MM.1S (cell line): Measurements from ENCODE around the gene NTRK2.

Experiments used
- DNase-seq: peaks from one replicate; pipeline ENCODE4 v3.0.0-alpha.2; 2015
- H2AFZ ChIP-seq: fragments of 300-600 bp; sonication (generic); 2 replicates; pipeline ENCODE4 v1.6.0; 2016; ENCODE audit warnings: antibody characterized with exemption, low read length
- H3F3A ChIP-seq: fragments of 300-600 bp; sonication (generic); 2 replicates; pipeline ENCODE4 v1.6.1; 2016; ENCODE audit warnings: mild to moderate bottlenecking, antibody characterized with exemption, low read length, moderate library complexity, mixed read lengths; ENCODE audit not compliant: insufficient read depth
- H3K27ac ChIP-seq: fragments of 300-600 bp; sonication (generic); 2 replicates; pipeline ENCODE4 v1.5.1; 2016; ENCODE audit warnings: mild to moderate bottlenecking, low read length
- H3K27me3 ChIP-seq: fragments of 300-600 bp; sonication (generic); replicated peaks from 2 replicates; pipeline ENCODE4 v1.6.0; 2016; ENCODE audit warnings: low read length; ENCODE audit not compliant: insufficient read depth
- H3K36me3 ChIP-seq: fragments of 300-600 bp; sonication (generic); replicated peaks from 2 replicates; pipeline ENCODE4 v1.6.1; 2016; ENCODE audit warnings: mild to moderate bottlenecking, low read length, mixed read lengths; ENCODE audit not compliant: insufficient read depth
- H3K4me1 ChIP-seq: fragments of 300-600 bp; sonication (generic); 2 replicates; pipeline ENCODE4 v1.6.1; 2016; ENCODE audit warnings: low read length, mixed read lengths
- H3K4me2 ChIP-seq: fragments of 300-600 bp; sonication (generic); 2 replicates; pipeline ENCODE4 v1.6.0; 2016; ENCODE audit warnings: low read depth, low read length
- H3K4me3 ChIP-seq: fragments of 300-600 bp; sonication (generic); 2 replicates; pipeline ENCODE4 v1.5.1; 2016; ENCODE audit warnings: low read length, mixed read lengths
- H3K79me2 ChIP-seq: fragments of 300-600 bp; sonication (generic); 2 replicates; pipeline ENCODE4 v1.6.1; 2016; ENCODE audit warnings: mixed run types, low read length, mixed read lengths
- H3K9ac ChIP-seq: fragments of 300-600 bp; sonication (generic); 2 replicates; pipeline ENCODE4 v1.6.1; 2016; ENCODE audit warnings: low read length, mixed read lengths
- H3K9me2 ChIP-seq: fragments of 300-600 bp; sonication (generic); replicated peaks from 2 replicates; pipeline ENCODE4 v1.6.1; 2016; ENCODE audit warnings: mild to moderate bottlenecking, low read length, mixed read lengths; ENCODE audit not compliant: insufficient read depth
- H3K9me3 ChIP-seq: fragments of 300-600 bp; sonication (generic); replicated peaks from 2 replicates; pipeline ENCODE4 v1.6.1; 2016; ENCODE audit warnings: mild to moderate bottlenecking, low read length, mixed read lengths; ENCODE audit not compliant: insufficient read depth
- H4K20me1 ChIP-seq: fragments of 300-600 bp; sonication (generic); 2 replicates; pipeline ENCODE4 v1.6.1; 2016; ENCODE audit warnings: mild to moderate bottlenecking, low read length, moderate library complexity, mixed read lengths; ENCODE audit not compliant: insufficient read depth
- EZH2 ChIP-seq: fragments of 300-600 bp; sonication (generic); optimal IDR thresholded peaks from 2 replicates; pipeline ENCODE3; 2017; ENCODE audit warnings: low read depth, mild to moderate bottlenecking, antibody characterized with exemption, low read length, mixed read lengths
- EZH2phosphoT487 ChIP-seq: fragments of 300-600 bp; sonication (generic); IDR thresholded peaks from 2 replicates; pipeline ENCODE4 v1.6.1; 2018; ENCODE audit warnings: antibody characterized with exemption, low read length
- TF ChIP-seq, protein P1 (sequence below): fragments of 300-600 bp; sonication (generic); IDR thresholded peaks from 2 replicates; pipeline ENCODE4 v1.5.1; 2016; ENCODE audit warnings: antibody characterized with exemption, low read length, mixed read lengths

NTRK2 gene

GRCh38 chr9:84748112-84748511 lies 78.6 kb downstream of the NTRK2 start:
- H3K9me3 ChIP-seq: no peaks in the 10 kb centered on the region
- no peaks in the 10 kb centered on the region for H4K20me1 ChIP-seq
- no peak overlapping the region for H3K4me2 ChIP-seq
- H3K4me1 ChIP-seq: 0 out of 2 replicates have a peak, but pooled peaks cover 3% of the 10 kb centered on the region
- no peaks in the 10 kb centered on the region for H3K79me2 ChIP-seq
- no peaks in the 10 kb centered on the region for H3K9me2 ChIP-seq
- no peak for TF ChIP-seq EZH2phosphoT487
- no peak for TF ChIP-seq EZH2
- TF ChIP-seq, protein P1, sequence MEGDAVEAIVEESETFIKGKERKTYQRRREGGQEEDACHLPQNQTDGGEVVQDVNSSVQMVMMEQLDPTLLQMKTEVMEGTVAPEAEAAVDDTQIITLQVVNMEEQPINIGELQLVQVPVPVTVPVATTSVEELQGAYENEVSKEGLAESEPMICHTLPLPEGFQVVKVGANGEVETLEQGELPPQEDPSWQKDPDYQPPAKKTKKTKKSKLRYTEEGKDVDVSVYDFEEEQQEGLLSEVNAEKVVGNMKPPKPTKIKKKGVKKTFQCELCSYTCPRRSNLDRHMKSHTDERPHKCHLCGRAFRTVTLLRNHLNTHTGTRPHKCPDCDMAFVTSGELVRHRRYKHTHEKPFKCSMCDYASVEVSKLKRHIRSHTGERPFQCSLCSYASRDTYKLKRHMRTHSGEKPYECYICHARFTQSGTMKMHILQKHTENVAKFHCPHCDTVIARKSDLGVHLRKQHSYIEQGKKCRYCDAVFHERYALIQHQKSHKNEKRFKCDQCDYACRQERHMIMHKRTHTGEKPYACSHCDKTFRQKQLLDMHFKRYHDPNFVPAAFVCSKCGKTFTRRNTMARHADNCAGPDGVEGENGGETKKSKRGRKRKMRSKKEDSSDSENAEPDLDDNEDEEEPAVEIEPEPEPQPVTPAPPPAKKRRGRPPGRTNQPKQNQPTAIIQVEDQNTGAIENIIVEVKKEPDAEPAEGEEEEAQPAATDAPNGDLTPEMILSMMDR: no peak
- H3K27me3 ChIP-seq: no peaks in the 10 kb centered on the region
- no peaks in the 10 kb centered on the region for H3F3A ChIP-seq
- no peak overlapping the region for H3K4me3 ChIP-seq
- no peak for DNase-seq
- H3K27ac ChIP-seq: no peak overlapping the region
- H3K9ac ChIP-seq: no peak overlapping the region
- no peaks in the 10 kb centered on the region for H3K36me3 ChIP-seq
- H2AFZ ChIP-seq: no peak overlapping the region

- H3K36me3 ChIP-seq: no peaks in the 10 kb centered on the region
- H3K9ac ChIP-seq: no peak overlapping the region
- TF ChIP-seq, protein P1: no peak
- TF ChIP-seq EZH2phosphoT487 (no peak), EZH2 (no peak)
- no peaks in the 10 kb centered on the region for H3K27me3 ChIP-seq
- 0 out of 2 replicates have a peak, but pooled peaks cover 3% of the 10 kb centered on the region for H3K4me1 ChIP-seq
- no peaks in the 10 kb centered on the region for H4K20me1 ChIP-seq
- no peak for DNase-seq
- H2AFZ ChIP-seq: no peak overlapping the region
- no peak overlapping the region for H3K4me2 ChIP-seq
- no peaks in the 10 kb centered on the region for H3K79me2 ChIP-seq
- H3K4me3 ChIP-seq: no peak overlapping the region
- no peaks in the 10 kb centered on the region for H3F3A ChIP-seq
- no peaks in the 10 kb centered on the region for H3K9me2 ChIP-seq
- H3K9me3 ChIP-seq: no peaks in the 10 kb centered on the region
- no peak overlapping the region for H3K27ac ChIP-seq
Observed at GRCh38 chr9:84750152-84750865, 80.8 kb downstream of the NTRK2 start.

GRCh38 chr9:84751921-84752320 lies 82.4 kb downstream of the NTRK2 start:
- Histone ChIP-seq H3K79me2 (no peaks in the 10 kb centered on the region), H3K27me3 (no peaks in the 10 kb centered on the region), H3K4me1 (0 out of 2 replicates have a peak, but pooled peaks cover 3% of the 10 kb centered on the region), H3F3A (no peaks in the 10 kb centered on the region), H3K4me3 (no peak overlapping the region), H3K27ac (no peak overlapping the region), H3K9me3 (no peaks in the 10 kb centered on the region), H2AFZ (no peak overlapping the region), H3K9ac (no peak overlapping the region), H4K20me1 (no peaks in the 10 kb centered on the region), H3K36me3 (no peaks in the 10 kb centered on the region), H3K4me2 (no peak overlapping the region), H3K9me2 (no peaks in the 10 kb centered on the region)
- no peak for TF ChIP-seq EZH2phosphoT487
- TF ChIP-seq, protein P1: no peak
- no peak for TF ChIP-seq EZH2
- DNase-seq: no peak
